NCI-H1436 treated with DMSO at 0.1 percent for 48 hours (cell line): ENCODE measurements around the gene TANC1.

Experiments
- DNase-seq: peaks from one replicate; lab custom pipeline; 2025; lab: John Stamatoyannopoulos, UW

The TANC1 gene

GRCh38 chr2:158994920-158995676, 26.7 kb downstream of the TANC1 start:
- no peak for DNase-seq

GRCh38 chr2:158995677-158996049, 27.2 kb downstream of the TANC1 start:
- no peak for DNase-seq

GRCh38 chr2:158996378-158996993, 28.0 kb downstream of the TANC1 start:
- DNase-seq: no peak

GRCh38 chr2:158997037-158997790, 28.8 kb downstream of the TANC1 start:
- no peak for DNase-seq

GRCh38 chr2:158998551-158999248, 30.3 kb downstream of the TANC1 start:
- DNase-seq: no peak

GRCh38 chr2:158999458-158999857, 31.0 kb downstream of the TANC1 start:
- DNase-seq: no peak

GRCh38 chr2:159000072-159000471, 31.6 kb downstream of the TANC1 start:
- no peak for DNase-seq

- no peak for DNase-seq
These were observed 34.1 kb downstream of the TANC1 start for GRCh38 chr2:159002462-159003111.

GRCh38 chr2:159003555-159003954, 35.1 kb downstream of the TANC1 start:
- no peak for DNase-seq

- no peak for DNase-seq
These were observed 36.4 kb downstream of the TANC1 start for GRCh38 chr2:159004849-159005248.

- no peak for DNase-seq
These were observed 41.5 kb downstream of the TANC1 start for GRCh38 chr2:159009940-159010339.

GRCh38 chr2:159010340-159010739, 41.9 kb downstream of the TANC1 start:
- DNase-seq: no peak

- DNase-seq: no peak
These were observed 42.5 kb downstream of the TANC1 start for GRCh38 chr2:159010963-159011362.

GRCh38 chr2:159012142-159012541, 43.7 kb downstream of the TANC1 start:
- no peak for DNase-seq

- no peak for DNase-seq
These were observed 44.7 kb downstream of the TANC1 start for GRCh38 chr2:159013103-159013502.

GRCh38 chr2:159015174-159015573, 46.7 kb downstream of the TANC1 start:
- DNase-seq: no peak

GRCh38 chr2:159015823-159016222, 47.4 kb downstream of the TANC1 start:
- no peak for DNase-seq

- DNase-seq: no peak
These were observed 49.4 kb downstream of the TANC1 start for GRCh38 chr2:159017837-159018236.

- DNase-seq: no peak
These were observed 50.6 kb downstream of the TANC1 start for GRCh38 chr2:159019021-159019420.

GRCh38 chr2:159022019-159022418, 53.6 kb downstream of the TANC1 start:
- DNase-seq: no peak

GRCh38 chr2:159026170-159026569, 57.7 kb downstream of the TANC1 start:
- no peak for DNase-seq

GRCh38 chr2:159028776-159029175, 60.3 kb downstream of the TANC1 start:
- no peak for DNase-seq
